ENCODE data around the gene ARMS2.

The ARMS2 gene

GRCh38 chr10:122441961-122442360 lies 12.5 kb upstream of the ARMS2 start:
- Mint-ChIP-seq H3K27me3 (ENCODE audit: low read depth) (peaks cover 6% of the 10 kb centered on the region), H3K4me1 (ENCODE audit: low read depth) (no peaks in the 10 kb centered on the region), H3K36me3 (ENCODE audit: low read depth) (no peaks in the 10 kb centered on the region), H3K4me3 (no peak overlapping the region), H3K9me3 (no peaks in the 10 kb centered on the region), H3K27ac (no peak overlapping the region)

DNA sequence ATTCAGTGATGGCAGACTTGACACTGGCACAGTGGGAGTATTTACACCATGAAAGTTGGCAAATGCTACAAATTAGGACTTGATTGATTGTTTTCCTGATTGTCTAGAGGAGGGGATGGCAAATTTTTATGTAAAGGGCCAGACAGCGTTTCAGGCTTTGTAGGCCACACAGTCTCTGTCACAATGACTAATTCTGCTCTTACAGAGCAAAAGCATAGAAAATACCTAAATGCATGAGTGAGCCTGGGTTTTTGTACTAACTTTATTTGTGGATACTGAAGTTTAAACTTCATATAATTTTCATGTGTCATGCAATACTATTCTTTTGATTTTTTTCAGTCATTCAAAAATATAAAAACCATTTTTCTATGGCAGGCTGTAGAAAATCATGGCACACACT lies 9.0 kb upstream of the ARMS2 start:
- Mint-ChIP-seq H3K9me3 (no peaks in the 10 kb centered on the region), H3K36me3 (ENCODE audit: low read depth) (no peaks in the 10 kb centered on the region), H3K4me3 (no peak overlapping the region), H3K27me3 (ENCODE audit: low read depth) (peaks cover 18% of the 10 kb centered on the region), H3K4me1 (ENCODE audit: low read depth) (no peaks in the 10 kb centered on the region), H3K27ac (no peak overlapping the region)

GRCh38 chr10:122445904-122446303 lies 8.5 kb upstream of the ARMS2 start:
- H3K4me3 Mint-ChIP-seq = no peak overlapping the region
- no peaks in the 10 kb centered on the region for H3K4me1 Mint-ChIP-seq (ENCODE audit: low read depth)
- no peak overlapping the region for H3K27ac Mint-ChIP-seq
- H3K36me3 Mint-ChIP-seq (ENCODE audit: low read depth) = no peaks in the 10 kb centered on the region
- H3K9me3 Mint-ChIP-seq = no peaks in the 10 kb centered on the region
- peaks cover 18% of the 10 kb centered on the region for H3K27me3 Mint-ChIP-seq (ENCODE audit: low read depth)

- Mint-ChIP-seq H3K27me3 (ENCODE audit: low read depth) (peaks cover 17% of the 10 kb centered on the region), H3K9me3 (no peaks in the 10 kb centered on the region), H3K36me3 (ENCODE audit: low read depth) (no peaks in the 10 kb centered on the region), H3K4me1 (ENCODE audit: low read depth) (no peaks in the 10 kb centered on the region), H3K4me3 (no peak overlapping the region), H3K27ac (no peak overlapping the region)
Measured at GRCh38 chr10:122446668-122447423, 7.6 kb upstream of the ARMS2 start.

GRCh38 chr10:122448600-122448999 lies 5.9 kb upstream of the ARMS2 start:
- Mint-ChIP-seq H3K36me3 (ENCODE audit: low read depth) (no peaks in the 10 kb centered on the region), H3K27me3 (ENCODE audit: low read depth) (peaks cover 18% of the 10 kb centered on the region), H3K9me3 (no peaks in the 10 kb centered on the region), H3K4me1 (ENCODE audit: low read depth) (no peaks in the 10 kb centered on the region), H3K4me3 (no peak overlapping the region), H3K27ac (no peak overlapping the region)

GRCh38 chr10:122449153-122449552 lies 5.3 kb upstream of the ARMS2 start:
- no peaks in the 10 kb centered on the region for H3K36me3 Mint-ChIP-seq (ENCODE audit: low read depth)
- H3K27me3 Mint-ChIP-seq (ENCODE audit: low read depth) = peaks cover 18% of the 10 kb centered on the region
- no peak overlapping the region for H3K4me3 Mint-ChIP-seq
- H3K4me1 Mint-ChIP-seq (ENCODE audit: low read depth) = no peaks in the 10 kb centered on the region
- H3K27ac Mint-ChIP-seq = no peak overlapping the region
- H3K9me3 Mint-ChIP-seq = no peaks in the 10 kb centered on the region

DNA sequence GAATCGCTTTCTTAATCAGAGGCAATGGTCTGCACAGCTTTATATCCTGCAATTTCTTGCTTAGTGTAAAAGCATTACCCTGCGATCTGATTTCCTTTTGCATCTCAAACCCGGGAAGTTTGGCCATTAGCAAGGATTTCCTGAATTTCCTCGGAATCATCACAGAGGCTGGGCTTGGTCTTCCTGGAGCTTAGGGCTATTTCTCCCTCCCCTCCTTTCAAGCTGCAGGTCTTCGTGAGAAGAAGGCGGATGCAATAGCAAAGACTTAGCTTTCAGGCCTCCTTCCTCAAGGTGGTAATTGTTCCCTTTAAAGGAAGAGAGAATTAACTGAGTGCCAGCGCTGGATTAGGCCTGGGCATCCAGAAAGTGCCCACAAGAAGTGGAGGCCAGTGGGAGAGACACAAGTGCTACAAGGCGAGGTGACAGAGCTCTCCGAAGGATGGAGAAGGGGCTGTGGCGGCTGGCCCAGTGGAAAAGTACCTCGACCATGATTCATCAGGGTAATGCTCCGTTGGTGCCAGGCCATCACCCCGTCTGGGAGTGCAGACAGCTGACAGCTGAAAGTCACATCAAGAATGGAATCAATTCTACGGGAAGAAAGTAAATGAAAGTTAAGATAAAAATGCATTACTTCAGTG lies 4.0 kb upstream of the ARMS2 start:
- peaks cover 15% of the 10 kb centered on the region for H3K27me3 Mint-ChIP-seq (ENCODE audit: low read depth)
- H3K36me3 Mint-ChIP-seq (ENCODE audit: low read depth) = no peaks in the 10 kb centered on the region
- H3K27ac Mint-ChIP-seq = no peak overlapping the region
- H3K9me3 Mint-ChIP-seq = no peaks in the 10 kb centered on the region
- no peak overlapping the region for H3K4me3 Mint-ChIP-seq
- no peaks in the 10 kb centered on the region for H3K4me1 Mint-ChIP-seq (ENCODE audit: low read depth)

DNA sequence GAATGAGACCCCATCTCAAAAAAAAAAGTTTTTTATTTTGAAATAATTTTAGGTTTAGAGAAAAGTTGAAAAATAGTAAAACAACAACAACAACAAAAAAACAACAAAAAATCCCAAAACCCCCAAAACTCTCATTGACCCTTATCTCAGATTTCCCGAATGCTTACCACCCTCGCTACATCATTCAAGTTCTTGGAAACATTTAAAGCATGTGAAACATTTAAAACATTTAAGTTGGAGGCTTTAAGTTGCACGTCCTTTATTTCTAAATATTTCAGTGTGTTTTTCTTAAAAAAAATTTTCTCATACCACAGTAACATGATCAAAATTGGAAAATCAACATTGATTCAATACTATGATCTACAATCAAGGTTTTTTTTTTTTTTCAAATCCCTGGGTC lies 382 bp upstream of the ARMS2 start:
- H3K27me3 Mint-ChIP-seq (ENCODE audit: low read depth) = peaks cover 28% of the 10 kb centered on the region

GRCh38 chr10:122455376-122456079 lies 1.1 kb downstream of the ARMS2 start:
- H3K27me3 Mint-ChIP-seq (ENCODE audit: low read depth) = peaks cover 33% of the 10 kb centered on the region
- H3K4me3 Mint-ChIP-seq = no peak overlapping the region
- H3K36me3 Mint-ChIP-seq (ENCODE audit: low read depth) = no peaks in the 10 kb centered on the region
- no peaks in the 10 kb centered on the region for H3K9me3 Mint-ChIP-seq
- H3K27ac Mint-ChIP-seq = no peak overlapping the region
- H3K4me1 Mint-ChIP-seq (ENCODE audit: low read depth) = no peaks in the 10 kb centered on the region

More for the DNA sequence above, 382 bp upstream of the ARMS2 start:
- Mint-ChIP-seq H3K4me3 (no peak overlapping the region), H3K27ac (no peak overlapping the region), H3K36me3 (ENCODE audit: low read depth) (no peaks in the 10 kb centered on the region), H3K4me1 (ENCODE audit: low read depth) (no peaks in the 10 kb centered on the region), H3K9me3 (no peaks in the 10 kb centered on the region)

GRCh38 chr10:122457934-122458333 lies 3.5 kb downstream of the ARMS2 start:
- Mint-ChIP-seq H3K27me3 (ENCODE audit: low read depth) (peaks cover 41% of the 10 kb centered on the region), H3K4me3 (no peak overlapping the region), H3K27ac (no peak overlapping the region), H3K9me3 (no peaks in the 10 kb centered on the region), H3K36me3 (ENCODE audit: low read depth) (no peaks in the 10 kb centered on the region), H3K4me1 (ENCODE audit: low read depth) (peaks cover 6% of the 10 kb centered on the region)

DNA sequence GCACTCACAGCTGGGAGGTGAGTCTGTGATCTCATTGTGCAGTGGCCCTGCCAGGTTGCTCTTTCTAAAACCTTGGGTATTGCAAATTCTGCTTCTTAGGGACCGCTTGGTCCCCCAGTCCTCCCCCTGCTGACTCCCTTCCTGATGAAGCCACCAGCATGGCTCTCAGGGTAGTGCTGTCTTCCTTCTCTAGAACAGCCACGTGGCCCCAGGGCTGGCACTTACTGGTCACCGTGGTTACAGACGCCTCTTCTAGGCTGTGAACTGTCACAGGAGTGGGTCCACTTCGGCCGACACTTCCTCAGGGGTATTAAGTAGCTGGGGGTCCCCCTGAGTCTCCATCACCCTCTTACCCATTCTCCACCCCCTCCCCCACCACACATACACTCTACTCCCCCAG lies 4.2 kb downstream of the ARMS2 start:
- H3K4me1 Mint-ChIP-seq (ENCODE audit: low read depth) = peaks cover 6% of the 10 kb centered on the region
- H3K27me3 Mint-ChIP-seq (ENCODE audit: low read depth) = peaks cover 48% of the 10 kb centered on the region
- no peak overlapping the region for H3K4me3 Mint-ChIP-seq
- H3K36me3 Mint-ChIP-seq (ENCODE audit: low read depth) = no peaks in the 10 kb centered on the region
- no peak overlapping the region for H3K27ac Mint-ChIP-seq
- H3K9me3 Mint-ChIP-seq = no peaks in the 10 kb centered on the region

- Mint-ChIP-seq H3K4me3 (no peak overlapping the region), H3K27ac (no peak overlapping the region), H3K36me3 (ENCODE audit: low read depth) (no peaks in the 10 kb centered on the region), H3K27me3 (ENCODE audit: low read depth) (peaks cover 57% of the 10 kb centered on the region), H3K4me1 (ENCODE audit: low read depth) (peaks cover 6% of the 10 kb centered on the region), H3K9me3 (no peaks in the 10 kb centered on the region)
Measured at GRCh38 chr10:122459561-122460273, 5.3 kb downstream of the ARMS2 start.

GRCh38 chr10:122460891-122461293 lies 6.4 kb downstream of the ARMS2 start:
- H3K9me3 Mint-ChIP-seq = no peaks in the 10 kb centered on the region
- peaks cover 67% of the 10 kb centered on the region for H3K27me3 Mint-ChIP-seq (ENCODE audit: low read depth)
- H3K36me3 Mint-ChIP-seq (ENCODE audit: low read depth) = no peaks in the 10 kb centered on the region
- H3K27ac Mint-ChIP-seq = no peak overlapping the region
- no peak overlapping the region for H3K4me3 Mint-ChIP-seq
- H3K4me1 Mint-ChIP-seq (ENCODE audit: low read depth) = peaks cover 6% of the 10 kb centered on the region

DNA sequence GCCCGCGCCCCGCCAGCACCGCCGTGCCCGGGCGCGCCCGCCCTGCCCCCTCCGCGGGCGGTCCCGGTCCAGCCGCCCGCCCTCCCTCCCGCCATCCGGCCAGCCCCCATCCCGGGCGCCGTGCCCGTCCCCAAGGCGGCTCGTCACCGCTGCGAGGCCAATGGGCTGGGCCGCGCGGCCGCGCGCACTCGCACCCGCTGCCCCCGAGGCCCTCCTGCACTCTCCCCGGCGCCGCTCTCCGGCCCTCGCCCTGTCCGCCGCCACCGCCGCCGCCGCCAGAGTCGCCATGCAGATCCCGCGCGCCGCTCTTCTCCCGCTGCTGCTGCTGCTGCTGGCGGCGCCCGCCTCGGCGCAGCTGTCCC lies 6.9 kb downstream of the ARMS2 start, which contains the start of gene HTRA1:
HTRA1 (plus strand) TSS at position 187 of the 362 bp plus-strand sequence; CDS start at position 287, 100 bp downstream.
- H3K9me3 Mint-ChIP-seq = no peaks in the 10 kb centered on the region
- peaks cover 6% of the 10 kb centered on the region for H3K4me1 Mint-ChIP-seq (ENCODE audit: low read depth)
- H3K27ac Mint-ChIP-seq = no peak within 1 kb of the TSS
- H3K36me3 Mint-ChIP-seq (ENCODE audit: low read depth) = no peaks in the 10 kb centered on the region
- peaks cover 67% of the 10 kb centered on the region for H3K27me3 Mint-ChIP-seq (ENCODE audit: low read depth)
- peak within 1 kb of the TSS; percentile 65 for H3K4me3 Mint-ChIP-seq
